K562 (cell line): Measurements from ENCODE around the gene AMIGO1. TPM values are rescaled to one million over a fixed set of nuclear protein-coding genes. Genes with fewer than 3 reads are reported as not detected.

Experiments used
- CEBPB ChIP-seq: fragments of 450-650 bp; IDR thresholded peaks from 2 replicates; pipeline ENCODE4 v1.6.1; 2016; ENCODE audit warnings: missing genetic modification characterization, missing compliant biosample characterization
- EHMT2 ChIP-seq: fragments of 450-650 bp; IDR thresholded peaks from 2 replicates; pipeline ENCODE4 v1.6.1; 2018; ENCODE audit warnings: antibody characterized with exemption
- ELF1 ChIP-seq: fragments of 200-800 bp; sonication (Bioruptor generic); IDR thresholded peaks from 2 replicates; pipeline ENCODE4 v1.6.1; 2016; ENCODE audit warnings: missing genetic modification characterization, missing compliant biosample characterization
- GTF2A2 ChIP-seq: IDR thresholded peaks from 2 replicates; pipeline ENCODE4 v1.6.1; 2016; ENCODE audit warnings: mild to moderate bottlenecking, missing genetic modification characterization, missing compliant biosample characterization
- KLF10 ChIP-seq: fragments of 250-450 bp; sonication (Bioruptor Pico); IDR thresholded peaks from 2 replicates; pipeline ENCODE4 v1.6.1; 2021; ENCODE audit warnings: matching md5 sums
- NR1H2 ChIP-seq: sonication (generic); formaldehyde crosslinking; IDR thresholded peaks from 2 replicates; pipeline ENCODE4 v1.4.0; 2020; ENCODE audit warnings: mild to moderate bottlenecking, missing genetic modification reagents
- NR2F6 ChIP-seq: fragments of 450-650 bp; formaldehyde crosslinking; IDR thresholded peaks from 2 replicates; pipeline ENCODE4 v1.4.0; 2020; ENCODE audit warnings: mild to moderate bottlenecking
- POLR3A ChIP-seq: IDR thresholded peaks from 2 replicates; pipeline ENCODE4 v1.6.1; 2011; ENCODE audit warnings: borderline replicate concordance, mild to moderate bottlenecking, moderate library complexity; ENCODE audit not compliant: insufficient read length, insufficient read depth; ENCODE audit errors: extremely low read depth
- RAD51 ChIP-seq: fragments of 450-650 bp; IDR thresholded peaks from 2 replicates; pipeline ENCODE4 v1.7.1; 2016; ENCODE audit warnings: low read depth, mild to moderate bottlenecking, borderline replicate concordance
- SAFB2 ChIP-seq: fragments of 200-400 bp; formaldehyde crosslinking; IDR thresholded peaks from 2 replicates; pipeline ENCODE4 v1.6.1; 2018; ENCODE audit warnings: borderline replicate concordance, low read length, low read depth, moderate library complexity; ENCODE audit not compliant: severe bottlenecking
- TSC22D4 ChIP-seq: fragments of 450-650 bp; IDR thresholded peaks from 2 replicates; pipeline ENCODE4 v1.6.1; 2016; ENCODE audit warnings: missing genetic modification characterization, missing biosample characterization, control low read depth
- ZFPM2 ChIP-seq: fragments of 250-450 bp; sonication (Bioruptor Pico); IDR thresholded peaks from 2 replicates; pipeline ENCODE4 v1.5.1; 2022; ENCODE audit warnings: mild to moderate bottlenecking
- ZNF146 ChIP-seq: IDR thresholded peaks from one replicate; pipeline ENCODE4 v1.6.1; 2018; ENCODE audit warnings: missing compliant biosample characterization; ENCODE audit not compliant: unreplicated experiment
- ZNF174 ChIP-seq: fragments of 250-450 bp; sonication (Bioruptor Pico); IDR thresholded peaks from 2 replicates; pipeline ENCODE4 v1.4.0; 2020; ENCODE audit warnings: mild to moderate bottlenecking
- ZNF212 ChIP-seq: fragments of 450-650 bp; formaldehyde crosslinking; IDR thresholded peaks from 2 replicates; pipeline ENCODE4 v1.4.0; 2020; ENCODE audit warnings: mild to moderate bottlenecking
- polyA plus RNA-seq, 8 experiments: library from polyadenylated mRNA; depleted of rRNA in 4 of 8; stranded (reverse) in 5 of 8; unstranded in 3 of 8; fragments of >200 nt; fragmentation: Nextera tagmentation in 2 of 8; fragmentation: Illumina TruSeq in 1 of 8; extraction: Ambion mirVana in 2 of 8; extraction: Trizol in 1 of 8; gene quantifications; 2 replicates each; pipeline versions ENCODE4 v1.2.1 to v1.2.3, GENCODE V29; 2011 to 2014; ENCODE audit warnings: inconsistent platforms in 1 of 8, missing spikeins in 1 of 8
- total RNA-seq, 7 experiments: library from RNA; depleted of rRNA in 6 of 7; stranded (reverse); fragments of >200 nt in 6 of 7; fragmentation: Illumina TruSeq in 2 of 7; extraction: Trizol in 2 of 7; gene quantifications; 2 replicates each; pipeline versions ENCODE4 v1.2.1 to v1.2.3, GENCODE V29; 2011 to 2021; ENCODE audit warnings: low replicate concordance in 1 of 7
- TF ChIP-seq, protein P1 (sequence below): fragments of 450-650 bp; IDR thresholded peaks from 2 replicates; pipeline ENCODE4 v1.6.1; 2016; ENCODE audit warnings: mild to moderate bottlenecking
- TF ChIP-seq, protein P2 (sequence below): sonication (generic); formaldehyde crosslinking; IDR thresholded peaks from 2 replicates; pipeline ENCODE4 v1.8.0; 2022; ENCODE audit warnings: mild to moderate bottlenecking, missing genetic modification reagents
- TF ChIP-seq, protein P3 (sequence below): sonication (generic); formaldehyde crosslinking; IDR thresholded peaks from 2 replicates; pipeline ENCODE4 v1.8.1; 2022; ENCODE audit warnings: missing genetic modification reagents
- TF ChIP-seq, protein P4 (sequence below): fragments of 450-650 bp; IDR thresholded peaks from one replicate; pipeline ENCODE4 v1.6.1; 2018; ENCODE audit warnings: mild to moderate bottlenecking, moderate library complexity; ENCODE audit not compliant: partially characterized antibody

The AMIGO1 gene
- total and polyA plus RNA-seq, 9 of the 15 experiments (the other 6 are each of a cell fraction or from before 2014, with no cell fraction given), result 0.24 to 1.0 (median 0.54) TPM

- TF ChIP-seq GTF2A2 (tag) (no peak), TSC22D4 (tag) (no peak), ZNF174 (CRISPR knock-in tag) (no peak), NR1H2 (CRISPR knock-in tag) (no peak), EHMT2 (0 out of 2 replicates have a peak, but pooled peaks have one; percentile 26), NR2F6 (no peak), ELF1 (tag) (peak; percentile 87), KLF10 (CRISPR knock-in tag) (0 out of 2 replicates have a peak, but pooled peaks have one; percentile 55), SAFB2 (no peak), ZNF212 (no peak), POLR3A (no peak), ZNF146 (no peak), RAD51 (no peak), CEBPB (tag) (no peak), ZFPM2 (CRISPR knock-in tag) (no peak)
- TF ChIP-seq, protein P1, sequence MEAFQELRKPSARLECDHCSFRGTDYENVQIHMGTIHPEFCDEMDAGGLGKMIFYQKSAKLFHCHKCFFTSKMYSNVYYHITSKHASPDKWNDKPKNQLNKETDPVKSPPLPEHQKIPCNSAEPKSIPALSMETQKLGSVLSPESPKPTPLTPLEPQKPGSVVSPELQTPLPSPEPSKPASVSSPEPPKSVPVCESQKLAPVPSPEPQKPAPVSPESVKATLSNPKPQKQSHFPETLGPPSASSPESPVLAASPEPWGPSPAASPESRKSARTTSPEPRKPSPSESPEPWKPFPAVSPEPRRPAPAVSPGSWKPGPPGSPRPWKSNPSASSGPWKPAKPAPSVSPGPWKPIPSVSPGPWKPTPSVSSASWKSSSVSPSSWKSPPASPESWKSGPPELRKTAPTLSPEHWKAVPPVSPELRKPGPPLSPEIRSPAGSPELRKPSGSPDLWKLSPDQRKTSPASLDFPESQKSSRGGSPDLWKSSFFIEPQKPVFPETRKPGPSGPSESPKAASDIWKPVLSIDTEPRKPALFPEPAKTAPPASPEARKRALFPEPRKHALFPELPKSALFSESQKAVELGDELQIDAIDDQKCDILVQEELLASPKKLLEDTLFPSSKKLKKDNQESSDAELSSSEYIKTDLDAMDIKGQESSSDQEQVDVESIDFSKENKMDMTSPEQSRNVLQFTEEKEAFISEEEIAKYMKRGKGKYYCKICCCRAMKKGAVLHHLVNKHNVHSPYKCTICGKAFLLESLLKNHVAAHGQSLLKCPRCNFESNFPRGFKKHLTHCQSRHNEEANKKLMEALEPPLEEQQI, result no peak
- TF ChIP-seq, protein P2, sequence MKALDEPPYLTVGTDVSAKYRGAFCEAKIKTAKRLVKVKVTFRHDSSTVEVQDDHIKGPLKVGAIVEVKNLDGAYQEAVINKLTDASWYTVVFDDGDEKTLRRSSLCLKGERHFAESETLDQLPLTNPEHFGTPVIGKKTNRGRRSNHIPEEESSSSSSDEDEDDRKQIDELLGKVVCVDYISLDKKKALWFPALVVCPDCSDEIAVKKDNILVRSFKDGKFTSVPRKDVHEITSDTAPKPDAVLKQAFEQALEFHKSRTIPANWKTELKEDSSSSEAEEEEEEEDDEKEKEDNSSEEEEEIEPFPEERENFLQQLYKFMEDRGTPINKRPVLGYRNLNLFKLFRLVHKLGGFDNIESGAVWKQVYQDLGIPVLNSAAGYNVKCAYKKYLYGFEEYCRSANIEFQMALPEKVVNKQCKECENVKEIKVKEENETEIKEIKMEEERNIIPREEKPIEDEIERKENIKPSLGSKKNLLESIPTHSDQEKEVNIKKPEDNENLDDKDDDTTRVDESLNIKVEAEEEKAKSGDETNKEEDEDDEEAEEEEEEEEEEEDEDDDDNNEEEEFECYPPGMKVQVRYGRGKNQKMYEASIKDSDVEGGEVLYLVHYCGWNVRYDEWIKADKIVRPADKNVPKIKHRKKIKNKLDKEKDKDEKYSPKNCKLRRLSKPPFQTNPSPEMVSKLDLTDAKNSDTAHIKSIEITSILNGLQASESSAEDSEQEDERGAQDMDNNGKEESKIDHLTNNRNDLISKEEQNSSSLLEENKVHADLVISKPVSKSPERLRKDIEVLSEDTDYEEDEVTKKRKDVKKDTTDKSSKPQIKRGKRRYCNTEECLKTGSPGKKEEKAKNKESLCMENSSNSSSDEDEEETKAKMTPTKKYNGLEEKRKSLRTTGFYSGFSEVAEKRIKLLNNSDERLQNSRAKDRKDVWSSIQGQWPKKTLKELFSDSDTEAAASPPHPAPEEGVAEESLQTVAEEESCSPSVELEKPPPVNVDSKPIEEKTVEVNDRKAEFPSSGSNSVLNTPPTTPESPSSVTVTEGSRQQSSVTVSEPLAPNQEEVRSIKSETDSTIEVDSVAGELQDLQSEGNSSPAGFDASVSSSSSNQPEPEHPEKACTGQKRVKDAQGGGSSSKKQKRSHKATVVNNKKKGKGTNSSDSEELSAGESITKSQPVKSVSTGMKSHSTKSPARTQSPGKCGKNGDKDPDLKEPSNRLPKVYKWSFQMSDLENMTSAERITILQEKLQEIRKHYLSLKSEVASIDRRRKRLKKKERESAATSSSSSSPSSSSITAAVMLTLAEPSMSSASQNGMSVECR, result no peak
- TF ChIP-seq, protein P3, sequence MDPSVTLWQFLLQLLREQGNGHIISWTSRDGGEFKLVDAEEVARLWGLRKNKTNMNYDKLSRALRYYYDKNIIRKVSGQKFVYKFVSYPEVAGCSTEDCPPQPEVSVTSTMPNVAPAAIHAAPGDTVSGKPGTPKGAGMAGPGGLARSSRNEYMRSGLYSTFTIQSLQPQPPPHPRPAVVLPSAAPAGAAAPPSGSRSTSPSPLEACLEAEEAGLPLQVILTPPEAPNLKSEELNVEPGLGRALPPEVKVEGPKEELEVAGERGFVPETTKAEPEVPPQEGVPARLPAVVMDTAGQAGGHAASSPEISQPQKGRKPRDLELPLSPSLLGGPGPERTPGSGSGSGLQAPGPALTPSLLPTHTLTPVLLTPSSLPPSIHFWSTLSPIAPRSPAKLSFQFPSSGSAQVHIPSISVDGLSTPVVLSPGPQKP, result no peak
- TF ChIP-seq, protein P4, sequence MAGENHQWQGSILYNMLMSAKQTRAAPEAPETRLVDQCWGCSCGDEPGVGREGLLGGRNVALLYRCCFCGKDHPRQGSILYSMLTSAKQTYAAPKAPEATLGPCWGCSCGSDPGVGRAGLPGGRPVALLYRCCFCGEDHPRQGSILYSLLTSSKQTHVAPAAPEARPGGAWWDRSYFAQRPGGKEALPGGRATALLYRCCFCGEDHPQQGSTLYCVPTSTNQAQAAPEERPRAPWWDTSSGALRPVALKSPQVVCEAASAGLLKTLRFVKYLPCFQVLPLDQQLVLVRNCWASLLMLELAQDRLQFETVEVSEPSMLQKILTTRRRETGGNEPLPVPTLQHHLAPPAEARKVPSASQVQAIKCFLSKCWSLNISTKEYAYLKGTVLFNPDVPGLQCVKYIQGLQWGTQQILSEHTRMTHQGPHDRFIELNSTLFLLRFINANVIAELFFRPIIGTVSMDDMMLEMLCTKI, result no peak
These were observed 23.0 kb upstream of the AMIGO1 start (continued) for GRCh38 chr1:109532365-109533136.
